Large intestine (tissue), 3 donors: ENCODE data around the gene COQ9. TPM values are rescaled to one million over a fixed set of nuclear protein-coding genes. Genes with fewer than 3 reads are reported as not detected.
"Not testable (repeated sequence)": the region's sequence is repeated elsewhere in the genome, so short reads cannot be mapped to it uniquely, and the experiment has no call there.

Experiments used
- DNase-seq, 2 donors: peaks; one replicate each; pipeline versions ENCODE4 v3.0.0 to v3.0.0-alpha.2; 2013
- H3K27ac ChIP-seq: one replicate; pipeline ENCODE4 v1.5.1; 2013; ENCODE audit warnings: low read length
- H3K27me3 ChIP-seq: 2 replicates; pipeline ENCODE4 v1.6.1; 2013; ENCODE audit warnings: low read length; ENCODE audit not compliant: control insufficient read depth, insufficient read depth
- H3K36me3 ChIP-seq: 2 replicates; pipeline ENCODE4 v1.6.1; 2013; ENCODE audit warnings: low read length; ENCODE audit not compliant: control insufficient read depth, insufficient read depth
- H3K4me1 ChIP-seq: one replicate; pipeline ENCODE4 v1.6.1; 2013; ENCODE audit warnings: low read length; ENCODE audit not compliant: control insufficient read depth, insufficient read depth
- H3K4me3 ChIP-seq: one replicate; pipeline ENCODE4 v1.5.1; 2013; ENCODE audit warnings: low read length
- H3K9me3 ChIP-seq: one replicate; pipeline ENCODE4 v1.6.1; 2013; ENCODE audit warnings: mild to moderate bottlenecking, low read depth, low read length, moderate library complexity; ENCODE audit not compliant: control insufficient read depth
- WGBS: methylation state at CpG from one replicate; pipeline ENCODE4 v1.1.5; 2013; ENCODE audit warnings: low lambda C conversion rate; ENCODE audit not compliant: insufficient coverage; 5-methylcytosine and 5-hydroxymethylcytosine counted together
- polyA plus RNA-seq: library from polyadenylated mRNA; unstranded; fragments of 120-200 nt; gene quantifications from one replicate; pipeline ENCODE4 v1.2.1, GENCODE V29; 2013

Gene COQ9
- polyA plus RNA-seq, 1 donor, result 73.0 TPM

GRCh38 chr16:57424583-57424982, 22.7 kb upstream of the COQ9 start:
- no peak for DNase-seq
- no peak overlapping the region for H3K27ac ChIP-seq
- H3K9me3 ChIP-seq, result no peaks in the 10 kb centered on the region
- no peak overlapping the region for H3K4me3 ChIP-seq
- H3K27me3 ChIP-seq, result no peaks in the 10 kb centered on the region
- H3K36me3 ChIP-seq, result peaks cover 28% of the 10 kb centered on the region
- no CpG with 5 or more reads among the region's 3 CpGs for WGBS
- H3K4me1 ChIP-seq, result no peaks in the 10 kb centered on the region

GRCh38 chr16:57426356-57426755, 20.9 kb upstream of the COQ9 start:
- Histone ChIP-seq H3K9me3 (no peaks in the 10 kb centered on the region), H3K4me3 (no peak overlapping the region), H3K27me3 (no peaks in the 10 kb centered on the region), H3K4me1 (no peaks in the 10 kb centered on the region), H3K36me3 (peaks cover 44% of the 10 kb centered on the region), H3K27ac (no peak overlapping the region)
- WGBS, result no CpG with 5 or more reads among the region's 7 CpGs
- no peak for DNase-seq

GRCh38 chr16:57427307-57427706, 20.0 kb upstream of the COQ9 start:
- Histone ChIP-seq H3K36me3 (peaks cover 50% of the 10 kb centered on the region), H3K27ac (no peak overlapping the region), H3K4me1 (peaks cover 4% of the 10 kb centered on the region), H3K4me3 (no peak overlapping the region), H3K9me3 (no peaks in the 10 kb centered on the region), H3K27me3 (no peaks in the 10 kb centered on the region)
- DNase-seq, result no peak
- 100% methylated on average over 1 of the region's 8 CpGs for WGBS

- Histone ChIP-seq H3K36me3 (peaks cover 54% of the 10 kb centered on the region), H3K4me3 (no peak overlapping the region), H3K9me3 (no peaks in the 10 kb centered on the region), H3K27me3 (no peaks in the 10 kb centered on the region), H3K27ac (no peak overlapping the region), H3K4me1 (peaks cover 8% of the 10 kb centered on the region)
- DNase-seq, result no peak
Observed at GRCh38 chr16:57427824-57428223, 19.5 kb upstream of the COQ9 start.

- H3K9me3 ChIP-seq, result no peaks in the 10 kb centered on the region
- no peaks in the 10 kb centered on the region for H3K27me3 ChIP-seq
- peaks cover 11% of the 10 kb centered on the region for H3K4me1 ChIP-seq
- peaks cover 83% of the 10 kb centered on the region for H3K36me3 ChIP-seq
- no CpG with 5 or more reads among the region's 5 CpGs for WGBS
- DNase-seq, result no peak
- H3K27ac ChIP-seq, result no peak overlapping the region
- H3K4me3 ChIP-seq, result no peak overlapping the region
Observed at GRCh38 chr16:57430955-57431354, 16.3 kb upstream of the COQ9 start.

- H3K4me3 ChIP-seq, result no peak overlapping the region
- WGBS, result 75% methylated on average over 1 of the region's 2 CpGs
- no peaks in the 10 kb centered on the region for H3K9me3 ChIP-seq
- H3K27ac ChIP-seq, result peak overlapping the region; percentile 65
- DNase-seq, result peak in 1 of 2 donors; percentile 78
- H3K4me1 ChIP-seq, result peaks cover 11% of the 10 kb centered on the region
- no peaks in the 10 kb centered on the region for H3K27me3 ChIP-seq
- H3K36me3 ChIP-seq, result peaks cover 83% of the 10 kb centered on the region
Observed at GRCh38 chr16:57432505-57432904, 14.8 kb upstream of the COQ9 start.

GRCh38 chr16:57432989-57433388, 14.3 kb upstream of the COQ9 start:
- no peak for DNase-seq
- Histone ChIP-seq H3K36me3 (peaks cover 78% of the 10 kb centered on the region), H3K4me3 (no peak overlapping the region), H3K27ac (peak overlapping the region; percentile 64), H3K4me1 (peaks cover 11% of the 10 kb centered on the region), H3K9me3 (no peaks in the 10 kb centered on the region), H3K27me3 (no peaks in the 10 kb centered on the region)
- no CpG with 5 or more reads among the region's 3 CpGs for WGBS

- Histone ChIP-seq H3K4me3 (no peak overlapping the region), H3K4me1 (peaks cover 11% of the 10 kb centered on the region), H3K27me3 (no peaks in the 10 kb centered on the region), H3K36me3 (peaks cover 74% of the 10 kb centered on the region), H3K9me3 (no peaks in the 10 kb centered on the region), H3K27ac (no peak overlapping the region)
- no CpG with 5 or more reads among the region's 2 CpGs for WGBS
- no peak for DNase-seq
Observed at GRCh38 chr16:57434003-57434402, 13.3 kb upstream of the COQ9 start.

GRCh38 chr16:57435838-57436237, 11.4 kb upstream of the COQ9 start:
- no peak for DNase-seq
- H3K4me1 ChIP-seq, result peaks cover 11% of the 10 kb centered on the region
- H3K4me3 ChIP-seq, result no peak overlapping the region
- H3K9me3 ChIP-seq, result no peaks in the 10 kb centered on the region
- H3K27ac ChIP-seq, result no peak overlapping the region
- no peaks in the 10 kb centered on the region for H3K27me3 ChIP-seq
- no CpG with 5 or more reads among the region's 1 CpG for WGBS
- peaks cover 71% of the 10 kb centered on the region for H3K36me3 ChIP-seq

- H3K4me1 ChIP-seq, H3K27ac ChIP-seq, DNase-seq, H3K27me3 ChIP-seq, H3K4me3 ChIP-seq, H3K9me3 ChIP-seq: not testable (repeated sequence)
- WGBS, result no CpG with 5 or more reads among the region's 8 CpGs
- peaks cover 37% of the 10 kb centered on the region for H3K36me3 ChIP-seq
Observed at GRCh38 chr16:57439947-57440346, 7.3 kb upstream of the COQ9 start.

GRCh38 chr16:57440551-57440950, 6.7 kb upstream of the COQ9 start:
- H3K27ac ChIP-seq, H3K9me3 ChIP-seq, H3K4me3 ChIP-seq, H3K4me1 ChIP-seq, DNase-seq, H3K27me3 ChIP-seq: not testable (repeated sequence)
- H3K36me3 ChIP-seq, result peaks cover 32% of the 10 kb centered on the region
- WGBS, result no CpG with 5 or more reads among the region's 8 CpGs
